DMS79 treated with DMSO at 0.1 percent for 48 hours (cell line): ENCODE results near the gene SALL2.

Experiments
- DNase-seq: peaks from one replicate; lab custom pipeline; 2025; lab: John Stamatoyannopoulos, UW

Gene SALL2

GRCh38 chr14:21527318-21527679 lies 1.2 kb upstream of the SALL2 start:
- DNase-seq = no peak

GRCh38 chr14:21526672-21527317 lies 649 bp upstream of the SALL2 start:
- DNase-seq = peak; percentile 86

- DNase-seq = no peak
Measured at GRCh38 chr14:21525571-21525961, 580 bp downstream of the SALL2 start.

GRCh38 chr14:21524575-21525490 lies 1.3 kb downstream of the SALL2 start:
- DNase-seq = no peak

GRCh38 chr14:21523203-21523602 lies 2.9 kb downstream of the SALL2 start:
- no peak for DNase-seq

- no peak for DNase-seq
Measured at GRCh38 chr14:21521501-21521900, 4.6 kb downstream of the SALL2 start.

- DNase-seq = no peak
Measured at GRCh38 chr14:21520767-21521166, 5.4 kb downstream of the SALL2 start.

- no peak for DNase-seq
Measured at GRCh38 chr14:21518725-21519124, 7.4 kb downstream of the SALL2 start.

GRCh38 chr14:21514341-21514740 lies 11.8 kb downstream of the SALL2 start:
- no peak for DNase-seq

- peak; percentile 99 for DNase-seq
Measured at GRCh38 chr14:21510735-21511657, 15.2 kb downstream of the SALL2 start, which contains the start of gene METTL3. TSS of gene METTL3 (minus strand) at chr14:21511340. CDS start at chr14:21511223, 117 bp downstream.

- DNase-seq = no peak
Measured at GRCh38 chr14:21509432-21510143, 16.6 kb downstream of the SALL2 start.

GRCh38 chr14:21506557-21506956 lies 19.6 kb downstream of the SALL2 start:
- no peak for DNase-seq

- DNase-seq = no peak
Measured at GRCh38 chr14:21505012-21505553, 21.1 kb downstream of the SALL2 start.

GRCh38 chr14:21503376-21503775 lies 22.8 kb downstream of the SALL2 start:
- no peak for DNase-seq

GRCh38 chr14:21501568-21501967 lies 24.6 kb downstream of the SALL2 start:
- DNase-seq = no peak

GRCh38 chr14:21498540-21499526 lies 27.3 kb downstream of the SALL2 start:
- peak; percentile 30 for DNase-seq

- DNase-seq = no peak
Measured at GRCh38 chr14:21496453-21496852, 29.7 kb downstream of the SALL2 start.

GRCh38 chr14:21494902-21495762 lies 31.0 kb downstream of the SALL2 start:
- no peak for DNase-seq

- DNase-seq = no peak
Measured at GRCh38 chr14:21486640-21487087, 39.5 kb downstream of the SALL2 start.
